Loucy (cell line): Measurements from ENCODE around the gene KRTAP13-2.

Experiments
- EZH2phosphoT487 ChIP-seq: fragments of 200-600 bp; IDR thresholded peaks from 2 replicates; pipeline ENCODE4 v1.6.1; 2018; ENCODE audit warnings: antibody characterized with exemption, mild to moderate bottlenecking, moderate library complexity, borderline replicate concordance
- TF ChIP-seq, protein P1 (sequence below): fragments of 200-600 bp; sonication (generic); conservative IDR thresholded peaks from 2 replicates; pipeline ENCODE4 v1.5.1; 2014; ENCODE audit warnings: mild to moderate bottlenecking, antibody characterized with exemption, low read length

DNA sequence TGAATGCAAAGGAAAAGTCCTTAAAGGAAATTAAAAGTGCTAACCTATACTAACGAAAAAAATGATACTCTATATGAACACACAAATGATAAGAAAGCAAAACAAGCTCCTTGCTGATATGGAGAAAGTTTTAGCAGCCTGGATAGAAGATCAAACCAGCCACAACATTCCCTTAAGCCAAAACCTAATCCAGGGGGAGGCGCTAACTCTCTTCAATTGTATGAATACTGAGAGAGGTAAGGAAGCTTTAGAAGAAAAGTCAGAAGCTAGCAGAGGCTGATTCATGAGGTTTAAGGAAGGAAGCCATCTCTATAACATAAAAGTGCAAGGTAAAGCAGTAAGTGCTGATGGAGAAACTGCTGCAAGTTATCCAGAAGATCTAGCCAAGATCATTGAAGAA, 27.1 kb downstream of the KRTAP13-2 start:
- TF ChIP-seq, protein P1, sequence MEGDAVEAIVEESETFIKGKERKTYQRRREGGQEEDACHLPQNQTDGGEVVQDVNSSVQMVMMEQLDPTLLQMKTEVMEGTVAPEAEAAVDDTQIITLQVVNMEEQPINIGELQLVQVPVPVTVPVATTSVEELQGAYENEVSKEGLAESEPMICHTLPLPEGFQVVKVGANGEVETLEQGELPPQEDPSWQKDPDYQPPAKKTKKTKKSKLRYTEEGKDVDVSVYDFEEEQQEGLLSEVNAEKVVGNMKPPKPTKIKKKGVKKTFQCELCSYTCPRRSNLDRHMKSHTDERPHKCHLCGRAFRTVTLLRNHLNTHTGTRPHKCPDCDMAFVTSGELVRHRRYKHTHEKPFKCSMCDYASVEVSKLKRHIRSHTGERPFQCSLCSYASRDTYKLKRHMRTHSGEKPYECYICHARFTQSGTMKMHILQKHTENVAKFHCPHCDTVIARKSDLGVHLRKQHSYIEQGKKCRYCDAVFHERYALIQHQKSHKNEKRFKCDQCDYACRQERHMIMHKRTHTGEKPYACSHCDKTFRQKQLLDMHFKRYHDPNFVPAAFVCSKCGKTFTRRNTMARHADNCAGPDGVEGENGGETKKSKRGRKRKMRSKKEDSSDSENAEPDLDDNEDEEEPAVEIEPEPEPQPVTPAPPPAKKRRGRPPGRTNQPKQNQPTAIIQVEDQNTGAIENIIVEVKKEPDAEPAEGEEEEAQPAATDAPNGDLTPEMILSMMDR = no peak
- TF ChIP-seq EZH2phosphoT487 = no peak
